ENCODE measurements around the gene UNC13A. TPM values are rescaled to one million over a fixed set of nuclear protein-coding genes. Genes with fewer than 3 reads are reported as not detected.

UNC13A gene
- total and polyA plus RNA-seq, 2 of the 13 experiments (the other 11 are each of a cell fraction or from before 2014, with no cell fraction given): 0.11 to 0.45 TPM

DNA sequence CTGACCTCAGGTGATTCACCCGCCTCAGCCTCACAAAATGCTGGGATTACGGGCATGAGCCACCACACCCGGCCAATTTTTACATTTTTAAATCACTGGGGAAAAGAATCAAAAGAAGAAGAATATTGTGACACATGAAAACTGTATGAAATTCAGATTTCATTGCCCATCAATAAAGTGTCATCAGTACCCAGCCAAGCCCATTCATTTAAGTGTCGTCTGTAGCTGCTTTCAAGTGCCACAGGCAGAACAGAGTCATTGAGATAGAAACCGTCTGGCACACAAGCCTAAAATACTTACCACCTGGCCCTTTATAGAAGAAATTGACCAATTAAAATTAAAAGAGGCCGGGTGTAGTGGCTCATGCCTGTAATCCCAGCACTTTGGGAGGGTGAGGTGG is 117.4 kb downstream of the UNC13A start:
- Histone ChIP-seq H3K9me3 (ENCODE audit: low read length) (no peaks in the 10 kb centered on the region), H2AFZ (ENCODE audit: low read length) (no peak overlapping the region), H3K4me1 (ENCODE audit: insufficient read depth, low read length) (no peaks in the 10 kb centered on the region), H3K79me2 (ENCODE audit: insufficient read depth, low read length) (no peaks in the 10 kb centered on the region), H3K27ac (ENCODE audit: extremely low read length, insufficient read depth, low read length) (no peak overlapping the region), H3K36me3 (replicated peaks in 1 of 2; ENCODE audit: control insufficient read depth in 1 of 2, insufficient read depth in 2 of 2, low read length in 2 of 2) (peaks cover 16 to 45% of the 10 kb centered on the region in 2 experiments), H3K27me3 (ENCODE audit: control insufficient read depth in 1 of 2, insufficient read depth in 2 of 2, low read length in 2 of 2) (no peaks in the 10 kb centered on the region), H3K9ac (ENCODE audit: insufficient read depth, low read depth, low read length) (no peak overlapping the region), H3K4me2 (ENCODE audit: low read depth, low read length) (no peak overlapping the region), H4K20me1 (ENCODE audit: insufficient read depth, low read length) (no peaks in the 10 kb centered on the region; the same call in 1 of the 2 replicates), H3K4me3 (replicated peaks in 1 of 3; ENCODE audit: insufficient read depth in 1 of 3, low read depth in 2 of 3, low read length in 3 of 3) (no peak overlapping the region)
- 97% methylated on average over 6 of the region's 6 CpGs for WGBS (ENCODE audit: low lambda C conversion rate)
- ChIA-PET POLR2A (no interaction called here), CTCF (ENCODE audit: low intra/inter-chr PET ratio, low total read pairs) (no interaction called here)
- BruUV-seq (replicated peaks): no TSS peak
- TF ChIP-seq ZFP41 (CRISPR knock-in tag; IDR thresholded peaks at IDR 0.05; ENCODE audit: borderline replicate concordance): no peak
- TF ChIP-seq ZNF382 (CRISPR knock-in tag; IDR thresholded peaks at IDR 0.05; ENCODE audit: borderline replicate concordance): no peak
- TF ChIP-seq PAF1 (CRISPR knock-in tag; IDR thresholded peaks at IDR 0.05): no peak
- TF ChIP-seq, protein P1, sequence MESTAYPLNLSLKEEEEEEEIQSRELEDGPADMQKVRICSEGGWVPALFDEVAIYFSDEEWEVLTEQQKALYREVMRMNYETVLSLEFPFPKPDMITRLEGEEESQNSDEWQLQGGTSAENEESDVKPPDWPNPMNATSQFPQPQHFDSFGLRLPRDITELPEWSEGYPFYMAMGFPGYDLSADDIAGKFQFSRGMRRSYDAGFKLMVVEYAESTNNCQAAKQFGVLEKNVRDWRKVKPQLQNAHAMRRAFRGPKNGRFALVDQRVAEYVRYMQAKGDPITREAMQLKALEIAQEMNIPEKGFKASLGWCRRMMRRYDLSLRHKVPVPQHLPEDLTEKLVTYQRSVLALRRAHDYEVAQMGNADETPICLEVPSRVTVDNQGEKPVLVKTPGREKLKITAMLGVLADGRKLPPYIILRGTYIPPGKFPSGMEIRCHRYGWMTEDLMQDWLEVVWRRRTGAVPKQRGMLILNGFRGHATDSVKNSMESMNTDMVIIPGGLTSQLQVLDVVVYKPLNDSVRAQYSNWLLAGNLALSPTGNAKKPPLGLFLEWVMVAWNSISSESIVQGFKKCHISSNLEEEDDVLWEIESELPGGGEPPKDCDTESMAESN (CRISPR knock-in tag; conservative IDR thresholded peaks at IDR 0.05): no peak
- TF ChIP-seq ZNF367 (CRISPR knock-in tag; IDR thresholded peaks at IDR 0.05; ENCODE audit: borderline replicate concordance): no peak
- TF ChIP-seq, protein P2, sequence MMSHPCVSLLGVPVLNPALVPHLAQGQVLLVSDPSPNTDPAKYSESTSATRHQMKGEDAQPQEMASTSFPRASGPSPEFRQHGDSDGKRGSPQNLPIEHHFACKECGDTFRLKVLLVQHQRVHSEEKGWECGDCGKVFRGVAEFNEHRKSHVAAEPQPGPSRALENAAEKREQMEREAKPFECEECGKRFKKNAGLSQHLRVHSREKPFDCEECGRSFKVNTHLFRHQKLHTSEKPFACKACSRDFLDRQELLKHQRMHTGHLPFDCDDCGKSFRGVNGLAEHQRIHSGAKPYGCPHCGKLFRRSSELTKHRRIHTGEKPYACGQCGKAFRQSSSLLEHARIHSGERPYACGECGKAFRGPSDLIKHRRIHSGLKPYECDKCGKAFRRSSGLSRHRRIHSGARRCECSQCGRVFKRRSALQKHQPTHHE (CRISPR knock-in tag; IDR thresholded peaks at IDR 0.05; ENCODE audit: borderline replicate concordance): no peak
- TF ChIP-seq EHMT2 (IDR thresholded peaks at IDR 0.05; ENCODE audit: borderline replicate concordance, low read depth, low read length): no peak
- TF ChIP-seq ZNF260 (CRISPR knock-in tag; IDR thresholded peaks at IDR 0.05; ENCODE audit: borderline replicate concordance, low read depth): no peak
- TF ChIP-seq HNF4A (CRISPR knock-in tag; IDR thresholded peaks at IDR 0.05): no peak
- no peak for TF ChIP-seq ZNF569 (CRISPR knock-in tag; IDR thresholded peaks at IDR 0.05; ENCODE audit: borderline replicate concordance)
- DNase-seq (ENCODE audit: low spot score) (no peak), FAIRE-seq (no peak), ATAC-seq (no peak)
- in situ Hi-C loops (cut with HindIII; ENCODE audit: extremely low pct_ligation_motif_present, low pct_unique_long_range_greater_than_20kb): loop anchor here (10.0 kb wide), 1 partner anchor 116 kb away; no protein-coding TSS in a partner anchor
- intact Hi-C loops (cut with micrococcal nuclease; ENCODE audit: unreplicated experiment): no loop called here

Data from HepG2 (cell line).